GM18520 (cell line): ENCODE measurements around the gene SAXO2.
"Not testable (repeated sequence)": the region's sequence is repeated elsewhere in the genome, so short reads cannot be mapped to it uniquely, and the experiment has no call there.

Experiments used
- ATAC-seq: cut with Tn5 transposase; IDR thresholded peaks from one replicate; pipeline ENCODE4 v1.9.1; 2021; ENCODE audit not compliant: unreplicated experiment

The SAXO2 gene

DNA sequence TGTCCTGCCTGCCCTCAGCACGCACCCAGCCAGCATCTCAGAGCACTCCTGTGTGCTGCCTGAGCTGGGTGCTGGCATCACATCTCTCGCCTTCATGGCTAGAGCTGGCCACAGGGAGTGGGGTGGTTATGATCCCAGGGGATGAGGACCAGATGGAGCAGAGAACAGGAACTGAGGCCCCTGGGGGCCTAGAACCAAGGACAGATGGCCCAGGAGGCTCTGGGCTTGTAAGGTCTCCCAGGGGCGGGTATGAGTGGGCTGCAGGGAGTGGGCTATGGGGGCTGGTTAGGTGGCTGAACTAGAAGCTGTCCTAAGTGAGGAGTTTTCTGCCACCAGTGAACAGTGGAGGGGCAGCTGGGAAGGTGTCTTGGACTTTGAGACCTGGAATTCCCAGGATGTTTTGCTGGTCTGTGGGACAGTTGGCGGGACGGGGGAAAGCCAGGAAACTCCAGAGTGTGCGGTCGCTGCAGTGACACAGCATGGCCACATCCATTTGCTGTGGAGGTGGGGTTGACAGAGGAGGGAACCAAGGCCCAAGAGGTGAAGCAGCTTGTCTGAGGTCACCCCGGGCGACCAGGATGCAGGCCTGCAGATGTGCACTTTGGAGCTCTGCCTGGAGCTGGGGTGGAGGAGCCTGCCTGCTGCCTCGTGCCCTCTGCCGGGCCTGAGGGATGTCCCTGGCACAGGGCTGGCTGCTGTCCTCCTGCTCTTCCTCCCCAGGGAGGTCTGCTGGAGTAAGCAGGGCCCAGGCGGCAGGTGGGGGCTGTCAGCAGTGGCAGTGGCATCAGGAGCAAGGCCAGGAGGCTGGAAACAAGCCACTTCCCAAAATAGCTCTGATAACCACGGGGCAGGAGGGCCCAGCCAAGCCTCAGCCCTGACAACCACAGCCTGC is 70.3 kb downstream of the SAXO2 start:
- ATAC-seq: not testable (repeated sequence)

DNA sequence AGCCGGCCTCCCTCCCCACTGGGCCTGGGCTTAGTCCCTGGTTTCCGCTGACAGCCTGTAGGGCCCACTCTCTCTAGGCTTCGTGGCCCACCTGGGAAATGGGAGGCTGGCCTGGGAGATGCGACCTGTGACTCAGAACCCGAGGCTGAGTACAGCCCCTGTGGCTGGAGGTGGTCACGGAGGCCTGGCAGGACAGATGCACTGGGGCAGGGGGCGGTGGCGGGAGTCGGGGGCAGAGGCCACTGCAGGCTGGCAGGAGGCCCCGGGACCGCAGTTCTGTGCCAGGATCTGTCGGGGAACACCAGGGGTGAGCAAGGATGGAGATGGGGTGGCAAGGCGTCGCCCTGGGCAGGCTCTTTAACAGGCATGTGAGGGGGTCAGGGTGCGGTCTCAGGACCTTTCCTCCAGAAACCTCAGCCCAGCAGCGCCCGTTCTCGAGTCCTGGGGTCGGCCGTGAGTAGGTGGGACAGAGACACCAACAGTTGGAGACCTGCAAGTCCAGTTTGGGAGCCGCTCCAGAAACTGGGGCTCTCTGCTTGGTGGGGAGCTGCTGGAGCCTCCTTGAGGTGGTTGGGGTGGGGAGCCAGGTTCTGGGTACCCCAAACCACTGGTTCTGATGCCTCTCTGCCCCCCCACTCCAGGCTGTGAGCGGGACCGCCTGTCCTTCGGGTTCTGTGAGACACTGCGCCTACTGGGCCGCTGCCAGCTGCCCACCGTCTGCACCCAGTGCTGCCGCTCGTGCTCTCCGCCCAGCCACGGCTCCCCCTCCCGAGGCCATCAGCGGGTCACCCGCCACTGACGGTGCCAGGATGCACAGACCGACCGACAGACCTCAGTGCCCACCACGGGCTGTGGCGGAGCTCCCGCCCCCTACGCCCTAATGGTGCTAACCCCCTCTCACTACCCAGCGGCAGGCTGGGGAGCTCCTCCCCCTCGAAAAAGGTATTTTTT is 71.3 kb downstream of the SAXO2 start:
- ATAC-seq: not testable (repeated sequence)
